ENCODE results near the gene YIPF5. TPM values are rescaled to one million over a fixed set of nuclear protein-coding genes. Genes with fewer than 3 reads are reported as not detected.

Gene YIPF5
- total RNA-seq, 4 donors from 2014 or later: 28.1 to 50.5 (median 45.0) TPM

DNA sequence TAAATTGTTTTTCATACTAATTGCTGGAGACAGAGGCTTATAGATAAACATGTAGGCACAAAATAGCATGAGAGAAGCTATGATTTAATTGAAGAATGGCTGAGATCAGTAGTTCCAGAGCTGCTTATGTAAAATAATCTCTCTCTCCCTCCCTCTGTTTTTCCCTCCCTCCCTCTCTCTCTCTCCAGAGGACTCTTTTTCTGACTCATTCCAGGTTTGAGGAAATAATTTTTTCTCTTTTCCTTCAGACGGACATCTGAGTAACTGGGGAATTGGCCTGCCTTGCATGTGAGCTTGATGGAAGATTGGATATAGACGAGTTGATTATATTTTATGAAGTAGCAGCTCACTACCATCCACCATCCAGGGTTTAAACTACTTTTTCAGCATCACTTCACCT, 35.7 kb upstream of the YIPF5 start:
- H3K9me3 ChIP-seq: no peaks in the 10 kb centered on the region
- no peak overlapping the region for H3K27ac ChIP-seq
- H3K4me1 ChIP-seq: peaks cover 7% of the 10 kb centered on the region
- 53% methylated on average over 2 of the region's 2 CpGs for WGBS
- H3K4me3 ChIP-seq: no peak overlapping the region
- DNase-seq (ENCODE audit: low spot score in 2 of 2): no peak
- no peak for TF ChIP-seq POLR2A (IDR thresholded peaks at IDR 0.05)
- TF ChIP-seq, protein P1, sequence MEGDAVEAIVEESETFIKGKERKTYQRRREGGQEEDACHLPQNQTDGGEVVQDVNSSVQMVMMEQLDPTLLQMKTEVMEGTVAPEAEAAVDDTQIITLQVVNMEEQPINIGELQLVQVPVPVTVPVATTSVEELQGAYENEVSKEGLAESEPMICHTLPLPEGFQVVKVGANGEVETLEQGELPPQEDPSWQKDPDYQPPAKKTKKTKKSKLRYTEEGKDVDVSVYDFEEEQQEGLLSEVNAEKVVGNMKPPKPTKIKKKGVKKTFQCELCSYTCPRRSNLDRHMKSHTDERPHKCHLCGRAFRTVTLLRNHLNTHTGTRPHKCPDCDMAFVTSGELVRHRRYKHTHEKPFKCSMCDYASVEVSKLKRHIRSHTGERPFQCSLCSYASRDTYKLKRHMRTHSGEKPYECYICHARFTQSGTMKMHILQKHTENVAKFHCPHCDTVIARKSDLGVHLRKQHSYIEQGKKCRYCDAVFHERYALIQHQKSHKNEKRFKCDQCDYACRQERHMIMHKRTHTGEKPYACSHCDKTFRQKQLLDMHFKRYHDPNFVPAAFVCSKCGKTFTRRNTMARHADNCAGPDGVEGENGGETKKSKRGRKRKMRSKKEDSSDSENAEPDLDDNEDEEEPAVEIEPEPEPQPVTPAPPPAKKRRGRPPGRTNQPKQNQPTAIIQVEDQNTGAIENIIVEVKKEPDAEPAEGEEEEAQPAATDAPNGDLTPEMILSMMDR (IDR thresholded peaks at IDR 0.05): no peak
- TF ChIP-seq EP300 (IDR thresholded peaks at IDR 0.05): no peak
- no peak for TF ChIP-seq POLR2AphosphoS5 (IDR thresholded peaks at IDR 0.05)
- no peaks in the 10 kb centered on the region for H3K36me3 ChIP-seq
- peaks cover 42% of the 10 kb centered on the region for H3K27me3 ChIP-seq

DNA sequence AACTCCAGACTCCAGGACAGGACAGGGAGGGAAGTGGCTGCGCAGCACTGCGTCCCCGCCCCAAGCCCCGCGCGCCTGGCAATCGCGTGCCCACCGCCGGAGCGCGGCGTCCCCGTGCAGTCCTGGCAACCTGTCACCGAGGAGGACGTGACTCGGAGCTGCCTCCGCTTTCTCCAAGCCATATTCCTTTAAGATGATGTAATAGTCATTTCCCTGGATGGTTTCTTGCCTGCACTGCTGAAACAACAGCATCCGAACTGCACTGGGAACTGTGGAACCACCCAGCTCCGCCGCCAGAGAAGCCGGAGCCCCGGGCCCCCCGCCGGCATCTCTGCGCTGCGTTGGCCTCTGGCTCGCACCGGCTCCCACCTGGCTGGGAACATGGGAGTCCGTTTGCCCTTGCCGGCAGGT, 34.7 kb upstream of the YIPF5 start:
- no peak overlapping the region for H3K27ac ChIP-seq
- DNase-seq (ENCODE audit: low spot score in 2 of 2): peak in 1 of 2 donors; percentile 55
- under 1% methylated on average over 29 of the region's 31 CpGs for WGBS
- TF ChIP-seq, protein P1 (IDR thresholded peaks at IDR 0.05): no peak
- TF ChIP-seq POLR2A (IDR thresholded peaks at IDR 0.05) (no peak), POLR2AphosphoS5 (IDR thresholded peaks at IDR 0.05) (no peak), EP300 (IDR thresholded peaks at IDR 0.05) (no peak)
- peaks cover 7% of the 10 kb centered on the region for H3K4me1 ChIP-seq
- no peaks in the 10 kb centered on the region for H3K36me3 ChIP-seq
- H3K27me3 ChIP-seq: peaks cover 49% of the 10 kb centered on the region
- no peaks in the 10 kb centered on the region for H3K9me3 ChIP-seq
- H3K4me3 ChIP-seq: peak overlapping the region; percentile 17

DNA sequence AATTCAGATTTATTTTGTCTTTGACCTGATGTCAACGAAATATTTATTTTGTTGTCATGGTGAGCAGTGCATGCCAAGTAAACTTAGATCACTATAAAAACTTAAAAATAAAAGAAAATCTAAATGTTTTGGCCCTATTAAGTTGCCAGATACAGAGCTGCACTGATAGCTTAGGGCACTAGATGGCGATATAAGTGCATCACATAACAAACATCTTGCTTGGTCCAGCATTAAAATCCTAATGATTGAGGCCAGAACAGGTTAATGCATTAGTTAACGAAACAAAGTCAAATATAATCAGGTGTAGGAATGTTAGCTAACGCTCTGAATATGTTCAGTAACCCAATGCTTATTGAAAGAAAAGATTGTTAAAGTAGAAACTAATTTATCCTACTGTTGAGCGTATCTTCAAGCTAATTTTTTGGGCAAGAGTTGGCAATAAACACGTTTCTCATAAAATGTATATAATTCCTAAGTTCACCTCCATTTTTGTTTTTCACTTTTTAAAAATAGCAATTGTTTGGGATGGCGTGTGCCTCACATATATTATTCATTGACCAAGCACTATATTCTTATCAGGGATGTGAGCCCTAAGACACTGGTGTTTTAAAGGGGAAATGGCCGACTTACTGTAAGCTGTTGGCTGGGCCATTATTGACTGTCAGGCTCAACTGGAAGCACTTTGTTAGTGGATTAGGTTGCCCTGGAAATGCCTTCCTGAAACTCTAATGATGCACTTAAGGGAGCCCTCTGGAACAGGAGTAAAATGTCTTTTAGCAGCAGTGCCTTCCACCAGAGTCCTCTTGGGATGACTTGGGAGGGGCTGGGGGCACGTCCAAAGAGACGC, 33.5 kb upstream of the YIPF5 start:
- 35% methylated on average over 10 of the region's 10 CpGs for WGBS
- no peak for TF ChIP-seq POLR2A (IDR thresholded peaks at IDR 0.05)
- TF ChIP-seq, protein P1 (IDR thresholded peaks at IDR 0.05): peak; percentile 61 to 83

DNA sequence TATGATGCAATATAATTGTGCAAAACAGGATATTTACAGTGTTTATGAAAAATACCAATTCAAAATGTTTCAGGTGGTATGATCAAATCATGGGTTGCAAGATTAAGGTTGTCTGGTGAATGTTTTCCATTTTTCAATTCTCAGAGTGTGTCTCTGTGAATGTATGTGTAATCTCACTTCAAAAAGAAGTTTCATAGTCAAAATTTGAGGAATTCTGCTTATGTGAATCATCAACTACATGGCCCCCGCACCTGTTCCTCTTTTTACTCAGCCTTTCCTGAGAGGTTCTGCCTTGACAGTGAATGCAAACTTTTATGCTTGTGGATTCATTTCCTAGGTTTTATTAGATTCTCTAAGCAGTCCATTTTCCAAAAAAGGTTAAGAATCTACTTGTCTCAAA, 32.3 kb upstream of the YIPF5 start:
- H3K4me1 ChIP-seq: peaks cover 7% of the 10 kb centered on the region
- WGBS: 73% methylated on average over 1 of the region's 1 CpG
- TF ChIP-seq, protein P1 (IDR thresholded peaks at IDR 0.05): no peak
- TF ChIP-seq POLR2AphosphoS5 (IDR thresholded peaks at IDR 0.05): no peak
- TF ChIP-seq POLR2A (IDR thresholded peaks at IDR 0.05): no peak
- no peak for TF ChIP-seq EP300 (IDR thresholded peaks at IDR 0.05)
- H3K27ac ChIP-seq: no peak overlapping the region
- DNase-seq (ENCODE audit: low spot score in 2 of 2): no peak
- no peaks in the 10 kb centered on the region for H3K36me3 ChIP-seq
- peaks cover 48% of the 10 kb centered on the region for H3K27me3 ChIP-seq
- H3K9me3 ChIP-seq: no peaks in the 10 kb centered on the region
- H3K4me3 ChIP-seq: no peak overlapping the region

More for the DNA sequence above, 33.5 kb upstream of the YIPF5 start:
- H3K27ac ChIP-seq: no peak overlapping the region
- H3K27me3 ChIP-seq: peaks cover 58% of the 10 kb centered on the region
- H3K36me3 ChIP-seq: no peaks in the 10 kb centered on the region
- H3K4me3 ChIP-seq: no peak overlapping the region
- H3K9me3 ChIP-seq: no peaks in the 10 kb centered on the region
- H3K4me1 ChIP-seq: peaks cover 7% of the 10 kb centered on the region
- no peak for DNase-seq (ENCODE audit: low spot score in 2 of 2)

DNA sequence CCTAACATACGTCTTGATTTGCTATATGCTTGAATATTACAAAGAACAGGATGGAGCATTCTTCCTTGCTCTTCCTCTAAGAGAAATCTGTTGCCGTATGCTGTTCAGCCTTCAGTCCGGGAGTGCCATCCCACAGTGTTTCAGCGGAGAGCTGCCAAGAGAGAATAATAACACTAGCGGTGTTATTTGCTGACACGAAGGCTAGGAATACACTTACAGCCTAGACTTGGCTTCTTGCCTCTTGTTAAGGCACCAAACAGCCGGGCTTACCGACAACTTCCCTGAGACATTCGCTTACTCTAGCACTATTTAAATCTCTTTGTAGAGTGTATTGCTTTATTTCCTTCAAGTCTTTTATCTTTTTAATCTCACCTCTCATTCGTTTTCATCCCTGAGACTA, 31.6 kb upstream of the YIPF5 start:
- H3K27me3 ChIP-seq: peaks cover 45% of the 10 kb centered on the region
- no peak overlapping the region for H3K4me3 ChIP-seq
- no peak overlapping the region for H3K27ac ChIP-seq
- no peaks in the 10 kb centered on the region for H3K36me3 ChIP-seq
- no peaks in the 10 kb centered on the region for H3K9me3 ChIP-seq
- TF ChIP-seq EP300 (IDR thresholded peaks at IDR 0.05) (no peak), POLR2AphosphoS5 (IDR thresholded peaks at IDR 0.05) (no peak), POLR2A (IDR thresholded peaks at IDR 0.05) (no peak)
- TF ChIP-seq, protein P1 (IDR thresholded peaks at IDR 0.05): no peak
- no peak for DNase-seq (ENCODE audit: low spot score in 2 of 2)
- peaks cover 7% of the 10 kb centered on the region for H3K4me1 ChIP-seq
- 20% methylated on average over 10 of the region's 10 CpGs for WGBS

Data from suprapubic skin (tissue), 4 donors.